GM12892 (cell line): ENCODE measurements around the gene SEC14L2.

Experiments used
- POLR2A ChIP-seq: IDR thresholded peaks from 2 replicates; pipeline ENCODE4 v1.6.1; 2011; ENCODE audit warnings: low read depth, low read length, control low read depth
- POLR2AphosphoS5 ChIP-seq: IDR thresholded peaks from 2 replicates; pipeline ENCODE4 v1.6.1; 2011; ENCODE audit warnings: low read depth, low read length, control low read depth
- TAF1 ChIP-seq: IDR thresholded peaks from 2 replicates; pipeline ENCODE4 v1.6.1; 2011; ENCODE audit warnings: low read depth, mild to moderate bottlenecking, control low read depth, low read length, borderline replicate concordance

- TF ChIP-seq POLR2A = no peak
- TF ChIP-seq POLR2AphosphoS5 = no peak
- no peak for TF ChIP-seq TAF1
Observed at GRCh38 chr22:30404307-30404706, 7.5 kb downstream of the SEC14L2 start.
